K562 treated with DMSO at 1 percent for 4 hours (cell line): ENCODE results near the gene XRN1. TPM values are rescaled to one million over a fixed set of nuclear protein-coding genes. Genes with fewer than 3 reads are reported as not detected.

ENCODE experiments used
- total RNA-seq: library from RNA; unstranded; fragments of 300-600 nt; gene quantifications from 2 replicates; pipeline ENCODE4 v1.2.3, GENCODE V29; 2022; ENCODE audit not compliant: insufficient read depth

Gene XRN1
- total RNA-seq, result 7.4 and 30.4 TPM in 2 replicates

GRCh38 chr3:142447852-142448823, at the start of gene XRN1:
TSS of gene XRN1 (minus strand) at chr3:142448037. CDS start at chr3:142447944, 93 bp downstream.

Other genes with a start within 250 kb of the XRN1 start
- 3.4 and 3.6 TPM in 2 replicates for gene GK5, start 222.5 kb downstream of the XRN1 start, total RNA-seq
- 8.2 and 8.7 TPM in 2 replicates for gene ATR, start 130.7 kb upstream of the XRN1 start, total RNA-seq
- 11.2 TPM in 2 replicates for gene PLS1, start 148.4 kb upstream of the XRN1 start, total RNA-seq